Activated CD4-positive, alpha-beta T cell treated with anti-CD3 and anti-CD28 coated beads for 36 hours (primary cell): ENCODE data around the gene MAST4. TPM values are rescaled to one million over a fixed set of nuclear protein-coding genes. Genes with fewer than 3 reads are reported as not detected.

Experiments used
- ATAC-seq: fragments of 200-7000 bp; cut with Tn5 transposase; one replicate; pipeline ENCODE4 v1.10.0; 2021; ENCODE audit warnings: mild to moderate bottlenecking, moderate library complexity
- CTCF ChIA-PET: fragments of 350-600 bp; sonication (Branson Sonifier 250); formaldehyde crosslinking; loops from one replicate; lab custom pipeline; 2021; ENCODE audit warnings: antibody characterized with exemption; lab: Charles Lee
- POLR2A ChIA-PET: fragments of 350-600 bp; sonication (Branson Sonifier 250); formaldehyde crosslinking; loops from one replicate; lab custom pipeline; 2021; ENCODE audit warnings: antibody characterized with exemption, inconsistent platforms; lab: Charles Lee
- DNase-seq: peaks from one replicate; pipeline ENCODE4 v3.0.0-alpha.2; 2020
- H3K27ac Mint-ChIP-seq: one replicate; pipeline ENCODE4 v1.8.0; 2021; ENCODE audit warnings: mixed read lengths
- H3K27me3 Mint-ChIP-seq: one replicate; pipeline ENCODE4 v1.8.0; 2021; ENCODE audit warnings: mixed read lengths
- H3K36me3 Mint-ChIP-seq: one replicate; pipeline ENCODE4 v1.8.0; 2021; ENCODE audit warnings: low read depth, mixed read lengths
- H3K4me1 Mint-ChIP-seq: one replicate; pipeline ENCODE4 v1.8.0; 2021; ENCODE audit warnings: mixed read lengths
- H3K4me3 Mint-ChIP-seq: one replicate; pipeline ENCODE4 v1.8.0; 2021; ENCODE audit warnings: mild to moderate bottlenecking, moderate library complexity, mixed read lengths
- H3K9me3 Mint-ChIP-seq: one replicate; pipeline ENCODE4 v1.8.0; 2021; ENCODE audit warnings: low read depth, mixed read lengths
- intact Hi-C, 2 experiments: fragments of 100-400 bp; cut with DNase I in 1 of 2; cut with micrococcal nuclease in 1 of 2; formaldehyde crosslinking; loops; one replicate each; pipeline versions ENCODE4 v1.14.2 to v1.15.1; 2022 to 2024; cut with DNase I, micrococcal nuclease
- total RNA-seq, 2 experiments: library from RNA; stranded (reverse); gene quantifications; one replicate each; pipeline ENCODE4 v1.2.3, GENCODE V29; 2021

The MAST4 gene
- total RNA-seq, 2 experiments from 2014 or later = 19.2 to 26.7 TPM

- Mint-ChIP-seq H3K9me3 (no peaks in the 10 kb centered on the region), H3K27ac (no peak overlapping the region), H3K36me3 (no peaks in the 10 kb centered on the region), H3K4me1 (no peaks in the 10 kb centered on the region), H3K4me3 (no peak overlapping the region), H3K27me3 (peaks cover 22% of the 10 kb centered on the region)
- ChIA-PET CTCF (no interaction called here), POLR2A (no interaction called here)
- intact Hi-C loops = no loop called here
- ATAC-seq (no peak), DNase-seq (no peak)
Measured at GRCh38 chr5:66603881-66604280, 7.7 kb downstream of the MAST4 start.

GRCh38 chr5:66606713-66607112 is 10.5 kb downstream of the MAST4 start:
- CTCF ChIA-PET = no interaction called here
- H3K27ac Mint-ChIP-seq = no peak overlapping the region
- peaks cover 16% of the 10 kb centered on the region for H3K27me3 Mint-ChIP-seq
- H3K36me3 Mint-ChIP-seq = no peaks in the 10 kb centered on the region
- ATAC-seq = no peak
- intact Hi-C loops = no loop called here
- H3K9me3 Mint-ChIP-seq = no peaks in the 10 kb centered on the region
- no peak overlapping the region for H3K4me3 Mint-ChIP-seq
- H3K4me1 Mint-ChIP-seq = no peaks in the 10 kb centered on the region
- POLR2A ChIA-PET = no interaction called here
- DNase-seq = no peak

GRCh38 chr5:66608501-66608900 is 12.3 kb downstream of the MAST4 start:
- no peak overlapping the region for H3K27ac Mint-ChIP-seq
- no peaks in the 10 kb centered on the region for H3K9me3 Mint-ChIP-seq
- DNase-seq (no peak), ATAC-seq (no peak)
- H3K27me3 Mint-ChIP-seq = peaks cover 16% of the 10 kb centered on the region
- ChIA-PET CTCF (no interaction called here), POLR2A (no interaction called here)
- intact Hi-C loops = no loop called here
- H3K36me3 Mint-ChIP-seq = no peaks in the 10 kb centered on the region
- H3K4me3 Mint-ChIP-seq = no peak overlapping the region
- H3K4me1 Mint-ChIP-seq = no peaks in the 10 kb centered on the region

GRCh38 chr5:66609615-66610014 is 13.4 kb downstream of the MAST4 start:
- peaks cover 16% of the 10 kb centered on the region for H3K27me3 Mint-ChIP-seq
- POLR2A ChIA-PET = no interaction called here
- peak; percentile 39 for ATAC-seq

DNA sequence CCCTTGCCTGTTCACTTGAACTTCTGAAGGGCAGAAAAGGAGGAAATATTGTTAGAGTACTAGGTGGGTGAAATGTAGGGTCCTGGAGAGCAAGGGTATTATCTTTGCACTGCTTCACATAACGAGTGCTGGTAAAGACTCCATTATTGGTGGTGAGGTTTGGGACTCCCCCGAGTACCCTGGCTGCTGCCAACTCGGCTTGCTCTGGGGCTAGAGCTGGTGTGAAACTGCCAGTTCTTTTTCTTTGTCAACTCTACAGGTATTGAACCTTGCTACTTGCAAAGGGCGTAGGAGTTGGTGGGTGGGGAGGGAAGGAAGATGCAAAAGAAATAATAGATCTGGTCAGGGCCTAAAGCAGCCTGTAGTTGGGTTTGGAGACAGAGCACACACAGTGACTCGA is 16.0 kb downstream of the MAST4 start:
- Mint-ChIP-seq H3K9me3 (no peaks in the 10 kb centered on the region), H3K27ac (no peak overlapping the region), H3K36me3 (no peaks in the 10 kb centered on the region), H3K4me3 (no peak overlapping the region), H3K4me1 (peaks cover 8% of the 10 kb centered on the region), H3K27me3 (peaks cover 17% of the 10 kb centered on the region)
- intact Hi-C loops = no loop called here
- ChIA-PET POLR2A (no interaction called here), CTCF (no interaction called here)
- DNase-seq (no peak), ATAC-seq (no peak)

More at GRCh38 chr5:66609615-66610014, 13.4 kb downstream of the MAST4 start:
- Mint-ChIP-seq H3K27ac (no peak overlapping the region), H3K4me1 (no peaks in the 10 kb centered on the region), H3K4me3 (no peak overlapping the region), H3K36me3 (no peaks in the 10 kb centered on the region), H3K9me3 (no peaks in the 10 kb centered on the region)
- intact Hi-C loops = no loop called here
- CTCF ChIA-PET = no interaction called here
- no peak for DNase-seq

DNA sequence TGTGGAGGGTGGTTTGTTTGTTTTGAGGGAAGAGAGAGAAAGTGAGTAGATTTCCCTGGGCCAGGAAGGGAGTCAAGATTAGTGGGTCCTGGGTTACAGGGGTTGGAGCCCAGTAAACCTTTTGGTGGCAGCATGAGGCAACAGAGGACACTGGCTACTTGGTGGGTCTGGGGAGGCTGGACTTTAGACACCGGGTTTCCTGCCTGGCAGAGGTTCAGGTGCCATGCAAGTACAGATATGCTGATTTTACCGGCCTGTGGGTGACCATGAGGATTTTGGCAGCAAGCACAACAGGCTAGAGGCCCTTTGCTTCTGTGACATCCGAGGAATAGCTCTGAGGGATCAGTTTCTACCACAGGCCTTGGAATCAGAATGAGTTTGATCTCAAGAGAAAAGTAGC is 18.9 kb downstream of the MAST4 start:
- no peak for ATAC-seq
- ChIA-PET CTCF (no interaction called here), POLR2A (no interaction called here)
- Mint-ChIP-seq H3K9me3 (no peaks in the 10 kb centered on the region), H3K4me3 (no peak overlapping the region), H3K4me1 (peaks cover 12% of the 10 kb centered on the region), H3K27ac (no peak overlapping the region), H3K36me3 (no peaks in the 10 kb centered on the region), H3K27me3 (peaks cover 11% of the 10 kb centered on the region)
- intact Hi-C loops = loop anchor here in 1 of 2 experiments (5.0 kb wide), 1 partner anchor 63 kb away; no protein-coding TSS in a partner anchor
- DNase-seq = no peak

- ChIA-PET POLR2A (no interaction called here), CTCF (interaction anchor here (0.6 kb wide), 1 partner anchor 128 kb away, joined by 3 read pairs; no protein-coding TSS in a partner anchor)
- intact Hi-C loops = loop anchor here in 1 of 2 experiments (5.0 kb wide), 1 partner anchor 64 kb away; no protein-coding TSS in a partner anchor
- Mint-ChIP-seq H3K4me1 (peaks cover 15% of the 10 kb centered on the region), H3K36me3 (no peaks in the 10 kb centered on the region), H3K27ac (no peak overlapping the region), H3K4me3 (no peak overlapping the region), H3K27me3 (peaks cover 13% of the 10 kb centered on the region), H3K9me3 (no peaks in the 10 kb centered on the region)
- ATAC-seq (no peak), DNase-seq (no peak)
Measured at GRCh38 chr5:66615894-66616293, 19.7 kb downstream of the MAST4 start.

GRCh38 chr5:66616520-66617225 is 20.5 kb downstream of the MAST4 start:
- ChIA-PET POLR2A (interaction anchor here (0.7 kb wide), 1 partner anchor 314 kb away, joined by 8 read pairs; no protein-coding TSS in a partner anchor), CTCF (interaction anchor here (0.6 kb wide), 1 partner anchor 129 kb away, joined by 3 read pairs; no protein-coding TSS in a partner anchor)
- H3K27me3 Mint-ChIP-seq = peaks cover 13% of the 10 kb centered on the region
- no peak overlapping the region for H3K4me3 Mint-ChIP-seq
- intact Hi-C loops = loop anchor here in 1 of 2 experiments (5.0 kb wide), 1 partner anchor 64 kb away; no protein-coding TSS in a partner anchor
- no peaks in the 10 kb centered on the region for H3K9me3 Mint-ChIP-seq
- no peak for ATAC-seq
- H3K36me3 Mint-ChIP-seq = no peaks in the 10 kb centered on the region
- DNase-seq = no peak
- peaks cover 15% of the 10 kb centered on the region for H3K4me1 Mint-ChIP-seq
- no peak overlapping the region for H3K27ac Mint-ChIP-seq

DNA sequence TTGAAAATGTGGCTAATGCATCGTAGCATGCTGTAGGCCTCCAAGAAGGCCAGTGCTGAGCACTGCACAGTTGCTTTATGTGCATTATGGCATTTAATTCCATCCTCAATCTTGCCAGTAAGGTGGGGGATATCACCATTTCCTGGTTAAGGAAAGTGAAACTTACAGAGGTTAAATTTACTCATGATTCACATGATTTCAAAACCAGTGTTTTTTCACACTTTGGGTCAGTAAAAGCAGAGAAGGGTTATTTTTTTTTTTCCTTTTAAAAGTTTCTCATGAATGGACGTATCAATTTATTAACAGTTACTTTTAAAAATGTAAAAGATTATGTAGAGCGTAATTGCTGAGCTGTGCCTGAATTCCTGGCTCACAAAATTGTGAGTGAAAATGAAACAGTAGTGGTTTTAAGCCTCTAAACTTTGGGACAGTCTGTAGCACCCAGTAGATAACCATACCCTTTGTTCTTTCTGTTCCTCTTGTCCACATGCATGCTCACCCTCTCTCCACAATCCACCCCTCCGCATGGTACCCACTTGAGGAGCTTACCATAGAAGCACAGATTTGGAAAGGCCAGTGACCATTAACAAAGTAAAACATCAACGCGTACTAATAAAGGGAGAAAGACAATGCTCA is 21.2 kb downstream of the MAST4 start:
- intact Hi-C loops = loop anchor here in 1 of 2 experiments (5.0 kb wide), 1 partner anchor 65 kb away; no protein-coding TSS in a partner anchor
- Mint-ChIP-seq H3K4me3 (no peak overlapping the region), H3K9me3 (no peaks in the 10 kb centered on the region), H3K27me3 (peaks cover 15% of the 10 kb centered on the region), H3K27ac (no peak overlapping the region), H3K4me1 (peaks cover 15% of the 10 kb centered on the region), H3K36me3 (no peaks in the 10 kb centered on the region)
- POLR2A ChIA-PET = interaction anchor here (0.7 kb wide), 1 partner anchor 313 kb away, joined by 8 read pairs; no protein-coding TSS in a partner anchor
- ATAC-seq (peak; percentile 80), DNase-seq (no peak)
- CTCF ChIA-PET = no interaction called here

DNA sequence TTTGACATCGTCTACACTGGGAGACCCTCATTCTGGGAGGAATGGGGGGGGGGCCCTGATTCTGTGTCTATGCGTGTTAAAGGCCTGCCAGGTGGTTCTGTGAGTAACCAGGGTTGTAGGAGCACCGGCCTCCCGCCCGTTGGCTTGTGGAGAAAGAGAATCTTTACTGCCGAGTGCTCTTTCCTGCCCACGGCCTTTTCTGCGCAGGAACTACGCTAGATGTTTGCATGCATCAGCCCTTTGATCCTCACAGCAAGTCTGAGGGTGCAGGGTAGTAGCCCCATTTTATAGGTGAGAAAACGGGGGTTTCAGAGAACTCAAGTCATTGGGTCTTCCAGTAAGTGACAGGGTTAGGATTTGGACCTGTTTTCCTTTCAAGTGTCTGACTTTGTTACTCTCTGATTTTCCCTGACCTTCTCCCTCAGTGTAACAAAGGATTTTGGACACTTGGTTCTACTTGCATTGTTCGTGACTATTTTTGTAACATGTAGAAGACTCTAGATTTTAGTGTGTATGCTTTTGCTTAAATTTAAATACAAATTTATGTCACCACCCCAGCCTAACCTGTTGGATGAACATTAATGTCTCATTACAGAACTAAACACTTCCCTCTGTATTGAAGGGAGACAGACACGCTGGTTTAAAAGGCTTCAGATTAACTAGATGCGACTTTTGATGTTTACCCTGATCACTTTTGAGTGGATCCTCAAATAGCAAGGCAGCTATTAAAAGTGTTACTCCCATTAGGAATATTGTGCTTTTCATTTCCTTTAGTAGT is 22.0 kb downstream of the MAST4 start:
- Mint-ChIP-seq H3K36me3 (no peaks in the 10 kb centered on the region), H3K4me3 (no peak overlapping the region), H3K9me3 (no peaks in the 10 kb centered on the region), H3K27me3 (peaks cover 13% of the 10 kb centered on the region), H3K27ac (no peak overlapping the region), H3K4me1 (peaks cover 15% of the 10 kb centered on the region)
- ATAC-seq (no peak), DNase-seq (no peak)
- POLR2A ChIA-PET = no interaction called here
- CTCF ChIA-PET = no interaction called here
- intact Hi-C loops = loop anchor here in 1 of 2 experiments (5.0 kb wide), 1 partner anchor 66 kb away; no protein-coding TSS in a partner anchor

GRCh38 chr5:66620711-66621110 is 24.5 kb downstream of the MAST4 start:
- ATAC-seq = no peak
- CTCF ChIA-PET = interaction anchor here (0.7 kb wide), 1 partner anchor 10 kb away, joined by 3 read pairs; no protein-coding TSS in a partner anchor
- H3K9me3 Mint-ChIP-seq = no peaks in the 10 kb centered on the region
- no peak overlapping the region for H3K27ac Mint-ChIP-seq
- POLR2A ChIA-PET = no interaction called here
- peaks cover 15% of the 10 kb centered on the region for H3K4me1 Mint-ChIP-seq
- intact Hi-C loops = no loop called here
- peaks cover 10% of the 10 kb centered on the region for H3K27me3 Mint-ChIP-seq
- no peak overlapping the region for H3K4me3 Mint-ChIP-seq
- no peaks in the 10 kb centered on the region for H3K36me3 Mint-ChIP-seq
- DNase-seq = no peak
